Measurements from ENCODE around the gene ATP4B.
A peak's percentile ranks its signal among the peaks of the same experiment; 100 is the strongest.
"Not testable (repeated sequence)": the region's sequence is repeated elsewhere in the genome, so short reads cannot be mapped to it uniquely, and the experiment has no call there.

Gene ATP4B

DNA sequence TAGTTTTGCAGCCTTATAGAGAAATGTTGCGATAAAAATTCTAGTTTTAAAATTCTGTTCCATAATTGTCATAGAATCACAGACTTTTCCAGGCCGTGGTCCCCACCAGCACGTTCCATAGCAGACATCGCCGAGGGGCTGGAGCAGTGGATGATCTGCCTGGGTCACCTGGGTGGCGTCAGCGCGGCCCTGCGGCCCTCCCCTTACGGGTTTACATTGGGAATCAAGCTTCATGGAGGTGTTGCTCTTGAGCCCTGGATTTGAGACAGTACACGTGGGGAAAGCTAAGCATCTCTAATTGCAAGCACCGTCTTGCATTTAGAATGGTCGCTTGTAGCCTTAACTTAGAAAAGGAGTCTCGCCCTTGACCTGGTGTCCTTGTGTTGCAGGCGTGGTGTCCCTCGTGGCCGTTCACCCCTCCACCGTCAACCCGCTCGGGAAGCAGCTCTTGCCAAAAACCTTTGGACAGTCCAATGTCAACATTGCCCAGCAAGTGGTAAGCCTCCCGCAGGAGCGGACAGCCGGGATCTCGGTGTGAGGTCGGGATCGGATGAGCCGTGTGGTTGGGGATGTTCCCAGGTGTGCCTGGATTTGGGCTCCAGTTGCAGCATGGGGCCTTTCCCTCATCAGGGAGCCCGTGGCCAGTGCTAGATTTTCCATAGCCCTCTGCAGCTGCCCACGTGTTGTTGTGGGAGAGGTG lies 35.1 kb downstream of the ATP4B start:
- DNase-seq: no peak

DNA sequence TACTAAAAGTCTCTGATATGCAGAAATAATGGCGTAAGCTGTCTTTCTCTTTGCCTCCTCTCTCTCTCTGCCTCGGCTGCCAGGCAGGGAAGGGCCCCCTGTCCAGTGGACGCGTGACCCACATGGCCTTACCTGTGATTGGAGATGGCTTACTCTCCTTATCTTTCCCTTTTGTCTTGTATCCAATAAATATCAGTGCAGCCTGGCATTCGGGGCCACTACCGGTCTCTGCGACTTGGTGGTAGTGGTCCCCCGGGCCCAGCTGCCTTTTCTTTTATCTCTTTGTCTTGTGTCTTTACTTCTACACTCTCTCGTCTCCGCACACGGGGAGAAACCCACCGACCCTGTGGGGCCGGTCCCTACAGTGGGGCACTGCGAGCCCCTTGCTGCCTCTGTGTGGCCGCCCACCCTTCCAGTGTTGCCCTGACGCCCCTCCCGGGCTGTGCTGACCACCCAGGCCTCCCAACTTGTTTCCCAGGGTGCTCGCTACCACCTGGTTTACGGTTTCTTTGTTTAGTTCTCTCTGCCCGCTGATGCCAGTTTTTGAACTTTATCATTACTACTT lies 35.9 kb downstream of the ATP4B start:
- DNase-seq: not testable (repeated sequence)

DNA sequence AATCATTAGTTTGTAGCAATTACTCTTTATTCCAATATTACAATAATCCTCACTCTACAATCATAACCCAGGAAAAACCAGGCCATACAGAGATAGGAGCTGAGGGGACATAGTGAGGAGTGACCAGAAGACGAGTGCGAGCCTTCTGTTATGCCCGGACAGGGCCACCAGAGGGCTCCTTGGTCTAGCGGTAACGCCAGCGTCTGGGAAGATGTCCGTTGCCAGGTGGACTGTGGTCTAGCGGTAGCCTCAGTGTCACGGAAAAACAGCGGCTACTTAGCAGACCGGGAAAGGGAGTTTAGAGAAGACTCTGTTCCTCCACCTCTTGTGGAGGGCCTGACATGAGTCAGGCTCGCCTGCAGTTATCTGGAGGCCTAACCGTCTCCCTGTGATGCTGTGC lies 36.5 kb downstream of the ATP4B start:
- DNase-seq: peak; percentile 47

DNA sequence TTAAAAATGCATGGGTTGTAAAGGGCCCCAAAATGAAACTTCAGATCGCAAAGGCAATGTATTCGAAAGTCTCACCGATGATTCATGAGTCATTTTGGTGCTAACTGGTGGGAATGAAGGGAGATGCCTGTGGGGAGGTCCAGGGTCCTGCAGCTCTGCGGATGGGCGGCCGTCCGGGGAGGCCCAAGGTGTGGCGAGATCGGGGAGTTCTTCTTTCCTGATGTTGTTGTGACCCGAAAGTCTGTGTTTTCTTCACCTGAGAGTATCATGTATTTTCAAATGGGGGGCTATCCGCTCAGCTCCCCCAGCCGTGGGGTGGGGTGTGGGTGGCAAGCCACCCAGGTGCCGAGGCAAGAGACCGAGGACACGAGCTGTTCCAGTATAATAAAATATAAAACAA lies 37.0 kb downstream of the ATP4B start:
- DNase-seq: no peak

DNA sequence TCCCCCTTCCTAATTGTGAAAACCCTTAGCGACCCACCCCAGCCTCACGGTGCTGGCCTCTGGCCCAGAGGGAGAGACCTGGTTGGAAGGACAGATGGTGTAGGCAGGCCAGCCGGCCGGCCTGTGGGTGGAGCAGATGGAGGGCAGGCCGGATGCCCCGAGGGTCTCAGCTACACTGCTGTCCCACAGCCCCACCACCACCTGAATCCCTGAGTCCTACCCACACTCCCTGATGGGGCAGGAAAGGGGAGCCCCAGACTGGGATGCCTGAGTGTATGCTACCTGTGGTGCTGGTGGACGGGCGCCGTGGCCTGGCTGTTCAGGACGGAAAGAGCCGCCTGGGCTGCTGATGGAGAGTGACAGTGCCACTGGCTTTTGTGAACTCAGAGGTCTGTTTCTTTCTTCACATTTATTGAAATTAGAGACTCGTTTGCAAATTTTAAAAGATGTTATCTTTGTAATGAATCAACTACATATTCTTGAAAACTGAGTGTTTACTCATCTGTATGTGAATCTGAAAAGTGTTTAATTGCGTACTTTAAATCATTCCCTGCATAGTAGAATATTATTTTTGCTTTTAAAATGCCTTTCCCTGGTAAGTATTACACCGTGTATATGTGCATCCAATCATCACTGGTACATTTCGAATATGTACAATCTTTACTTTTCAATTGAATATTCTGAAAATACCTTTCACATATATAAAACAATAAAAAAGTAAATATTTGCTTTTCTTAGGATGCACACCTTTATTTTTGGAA lies 37.8 kb downstream of the ATP4B start:
- no peak for DNase-seq

DNA sequence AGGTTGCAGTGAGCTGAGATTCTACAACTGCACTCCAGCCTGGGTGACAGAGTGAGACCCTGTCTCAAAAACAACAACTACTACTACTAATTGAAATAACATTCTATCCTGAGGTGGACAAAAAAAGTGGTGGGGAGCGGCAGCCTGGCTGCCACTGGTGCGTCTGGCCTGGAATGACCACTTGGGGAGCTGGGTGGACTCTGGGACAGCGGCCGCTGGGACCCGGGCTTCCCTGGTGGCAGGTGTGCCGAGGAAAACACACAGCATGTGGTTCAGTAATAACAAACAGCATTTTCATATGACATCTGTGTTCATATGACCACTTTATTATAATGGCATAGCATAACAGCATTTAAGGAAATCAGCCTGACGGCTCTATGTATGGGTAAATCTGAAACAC lies 39.5 kb downstream of the ATP4B start:
- no peak for DNase-seq

DNA sequence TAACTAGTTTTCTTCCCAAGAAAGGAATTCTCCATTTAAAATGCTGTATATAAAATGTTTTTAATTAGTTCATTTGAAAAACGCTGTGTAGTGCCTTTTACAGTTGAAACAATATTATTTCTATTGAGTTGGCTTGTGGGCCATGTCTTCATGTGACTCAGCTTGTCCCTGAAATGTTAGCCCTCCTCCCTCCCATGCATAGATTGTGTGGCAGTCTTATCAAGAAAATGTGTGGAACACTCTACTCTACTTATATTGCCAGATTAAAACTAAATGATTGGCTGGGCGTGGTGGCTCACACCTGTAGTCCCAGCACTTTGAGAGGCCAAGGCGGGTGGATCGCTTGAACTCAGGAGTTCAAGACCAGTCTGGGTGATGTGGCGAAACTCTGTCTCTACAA lies 40.0 kb downstream of the ATP4B start:
- no peak for DNase-seq

DNA sequence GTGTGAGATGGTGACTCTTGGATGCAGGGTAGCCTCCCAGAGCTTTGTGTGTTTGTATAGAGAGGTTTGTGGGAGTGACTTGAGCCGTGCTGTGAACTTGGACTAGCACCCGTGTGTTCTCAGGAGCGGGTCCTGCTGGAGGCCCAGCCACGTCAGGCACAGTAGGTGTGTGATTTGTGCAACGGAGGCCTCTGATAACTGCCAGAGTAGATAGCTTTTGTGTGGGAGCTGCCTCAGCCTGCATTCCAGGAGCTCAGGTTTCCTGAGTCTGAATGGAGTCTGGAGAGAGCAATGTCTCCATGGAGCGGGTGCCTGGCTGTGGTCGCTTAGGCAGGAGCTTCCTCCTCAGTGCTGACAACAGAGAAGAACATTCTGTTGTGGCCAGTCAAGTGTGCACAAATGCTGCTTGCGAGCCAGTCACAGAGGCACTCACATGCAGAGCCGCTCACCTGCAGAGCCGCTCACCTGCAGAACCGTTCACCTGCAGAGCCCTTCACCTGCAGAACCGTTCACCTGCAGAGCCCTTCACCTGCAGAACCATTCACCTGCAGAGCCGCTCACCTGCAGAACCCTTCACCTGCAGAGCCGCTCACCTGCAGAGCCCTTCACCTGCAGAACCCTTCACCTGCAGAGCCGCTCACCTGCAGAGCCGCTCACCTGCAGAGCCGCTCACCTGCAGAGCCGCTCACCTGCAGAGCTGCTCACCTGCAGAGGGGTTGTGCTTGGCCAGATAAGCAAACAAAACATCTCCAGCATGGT lies 40.8 kb downstream of the ATP4B start:
- no peak for DNase-seq

DNA sequence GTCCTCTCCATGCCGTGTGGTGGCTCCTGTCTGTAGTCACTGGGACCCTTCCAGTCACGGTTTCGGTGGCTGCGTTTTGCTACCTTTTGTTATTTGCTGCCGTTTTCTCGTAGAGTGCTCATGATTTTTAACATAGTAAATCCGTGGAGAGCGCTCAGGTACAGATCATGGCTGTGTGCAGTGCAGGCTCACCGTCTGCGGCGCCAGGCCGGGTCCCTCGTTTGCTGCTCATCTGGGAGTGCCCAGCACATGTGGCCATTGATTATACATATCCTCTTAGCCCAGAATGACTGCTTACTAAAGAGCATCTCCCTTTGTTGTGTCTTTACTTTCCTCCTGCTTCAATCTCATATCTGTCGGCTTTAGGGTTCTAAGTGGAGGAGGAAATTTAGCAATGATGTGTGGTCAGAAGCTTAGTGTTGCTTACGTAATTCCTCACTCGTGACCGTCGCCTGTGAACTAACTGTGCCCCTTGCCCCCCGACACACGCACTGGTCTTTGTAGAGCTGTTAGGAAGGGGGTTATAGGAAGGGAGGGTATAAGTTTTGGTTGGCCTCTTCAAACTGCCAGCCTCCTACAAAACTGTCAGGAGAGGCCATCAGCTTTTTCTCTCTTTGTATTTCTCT lies 41.6 kb downstream of the ATP4B start:
- no peak for DNase-seq

DNA sequence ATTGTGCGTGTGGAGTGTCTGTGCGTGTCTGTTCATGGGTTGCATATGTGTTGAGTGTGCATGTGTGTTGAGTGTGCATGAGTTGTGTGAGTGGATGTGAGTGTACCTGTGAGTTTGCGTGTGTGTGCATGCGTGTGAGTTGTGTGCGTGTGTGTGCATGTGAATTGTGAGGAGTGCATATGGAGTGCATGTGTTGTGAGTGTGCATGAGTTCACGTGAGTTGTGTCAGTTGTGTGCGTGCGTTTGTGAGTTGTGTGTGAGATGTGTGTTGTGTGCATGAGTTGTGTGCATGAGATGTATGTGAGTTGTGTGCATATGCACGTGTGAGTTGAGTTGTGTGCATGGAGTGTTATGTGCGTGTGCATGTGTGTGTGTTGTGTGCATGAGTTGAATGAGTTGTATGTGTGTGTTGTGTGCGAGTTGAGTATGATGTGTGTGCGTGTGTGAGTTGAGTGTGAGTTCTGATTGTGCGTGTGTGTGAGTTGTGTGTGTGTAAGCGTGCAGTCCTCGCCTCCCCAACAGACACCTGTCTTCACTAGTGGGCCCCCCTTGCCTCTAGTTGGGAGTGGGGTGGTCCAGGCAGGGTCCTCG lies 44.1 kb downstream of the ATP4B start:
- no peak for DNase-seq

DNA sequence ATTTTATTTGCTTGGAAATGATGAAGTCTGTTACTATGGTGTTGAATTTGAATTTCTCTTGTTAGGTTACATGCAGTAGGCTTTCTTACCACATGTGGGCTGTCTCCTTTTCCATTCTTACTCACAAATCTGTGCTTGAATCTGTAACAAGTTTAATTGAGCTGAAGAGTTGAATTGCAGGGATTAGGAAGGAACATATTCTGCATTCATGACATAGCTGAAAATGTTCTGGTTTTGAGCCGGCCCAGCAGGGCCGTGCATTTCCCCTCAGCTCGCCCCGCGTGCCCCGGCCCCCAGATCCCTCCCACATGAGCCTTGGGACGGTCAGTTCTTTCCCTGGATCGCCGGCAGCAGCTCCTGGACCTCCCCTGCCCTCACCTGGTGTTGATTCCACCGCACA lies 45.4 kb downstream of the ATP4B start:
- DNase-seq: no peak

DNA sequence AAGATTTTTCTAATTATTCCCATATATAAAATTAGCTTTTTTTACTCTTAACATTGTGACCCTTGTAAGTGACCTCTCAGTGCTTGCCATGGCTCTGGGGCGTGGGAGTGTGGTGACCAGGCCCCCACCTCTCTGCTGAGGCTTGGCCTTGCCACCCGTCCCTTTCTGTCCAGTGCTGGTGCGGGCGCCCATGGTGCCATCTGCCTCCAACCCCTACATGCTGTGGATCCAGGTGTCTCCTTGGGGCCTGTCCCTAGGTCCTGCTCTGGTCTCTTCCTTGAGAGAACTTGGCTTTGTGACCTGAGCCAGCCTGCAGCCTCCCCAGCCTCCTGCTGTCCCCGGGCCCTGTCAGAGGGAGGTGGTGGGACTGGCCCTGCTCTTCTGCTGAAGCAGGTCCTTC lies 46.0 kb downstream of the ATP4B start:
- DNase-seq: no peak

DNA sequence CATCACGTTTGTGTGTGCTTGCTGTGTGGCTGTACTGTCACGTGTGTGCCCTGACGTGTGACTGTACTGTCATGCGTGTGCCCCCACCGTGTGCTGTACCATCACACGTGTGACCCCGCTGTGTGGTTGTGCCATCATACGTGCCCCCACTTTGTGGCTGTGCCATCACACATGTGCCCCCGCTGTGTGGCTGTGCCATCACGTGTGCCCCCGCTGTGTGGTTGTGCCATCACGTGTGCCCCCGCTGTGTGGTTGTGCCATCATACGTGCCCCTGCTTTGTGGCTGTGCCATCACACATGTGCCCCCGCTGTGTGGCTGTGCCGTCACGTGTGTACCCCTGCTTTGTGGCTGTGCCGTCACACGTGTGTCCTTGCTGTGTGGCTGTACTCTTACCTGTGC lies 47.7 kb downstream of the ATP4B start:
- no peak for DNase-seq

DNA sequence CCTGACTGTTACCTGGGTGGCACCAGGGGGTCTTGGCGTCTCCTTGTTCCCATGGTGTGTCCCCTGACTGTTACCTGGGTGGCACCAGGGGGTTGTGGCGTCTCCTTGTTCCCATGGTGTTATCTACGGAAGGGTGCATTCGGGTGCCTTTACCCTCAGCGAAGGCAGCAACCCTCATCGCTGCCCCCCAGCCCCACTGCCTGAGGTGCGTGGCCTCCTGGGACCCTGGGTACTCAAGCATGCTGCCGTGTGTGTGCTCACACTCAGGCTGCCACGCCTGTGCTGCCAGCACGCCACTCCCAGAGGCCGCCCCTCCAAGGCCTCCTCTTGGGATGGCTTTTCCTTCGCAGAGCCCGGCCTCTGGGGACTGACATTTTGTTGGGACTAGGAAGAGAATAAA lies 48.4 kb downstream of the ATP4B start:
- no peak for DNase-seq

DNA sequence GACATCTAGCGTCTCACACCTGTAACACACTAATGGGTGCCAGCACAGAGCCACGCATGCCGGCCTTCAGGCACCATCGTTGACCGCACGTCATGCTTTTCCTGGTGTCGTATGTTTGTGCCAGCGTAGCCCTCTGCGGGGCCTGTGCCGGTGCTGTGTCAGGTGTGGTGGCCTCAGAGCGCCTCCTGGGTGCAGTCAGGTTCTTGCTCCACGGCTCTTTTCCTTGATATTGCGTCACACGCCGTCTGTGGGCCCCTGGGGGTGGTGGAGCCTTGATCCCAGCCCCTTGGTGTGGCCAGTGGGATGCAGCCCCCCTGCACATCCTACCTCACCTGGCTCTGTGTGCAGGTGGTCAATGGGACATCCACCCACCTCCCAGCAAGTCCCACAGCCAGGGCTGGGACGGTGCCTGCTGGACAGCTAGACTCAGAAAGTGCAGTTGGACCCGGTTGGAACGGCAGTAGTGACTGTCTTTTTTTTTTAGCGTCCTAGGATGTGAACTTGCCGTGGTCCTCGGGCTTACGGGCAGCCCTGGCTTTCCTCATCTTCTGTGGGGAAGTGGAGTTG lies 48.9 kb downstream of the ATP4B start:
- DNase-seq: no peak

DNA sequence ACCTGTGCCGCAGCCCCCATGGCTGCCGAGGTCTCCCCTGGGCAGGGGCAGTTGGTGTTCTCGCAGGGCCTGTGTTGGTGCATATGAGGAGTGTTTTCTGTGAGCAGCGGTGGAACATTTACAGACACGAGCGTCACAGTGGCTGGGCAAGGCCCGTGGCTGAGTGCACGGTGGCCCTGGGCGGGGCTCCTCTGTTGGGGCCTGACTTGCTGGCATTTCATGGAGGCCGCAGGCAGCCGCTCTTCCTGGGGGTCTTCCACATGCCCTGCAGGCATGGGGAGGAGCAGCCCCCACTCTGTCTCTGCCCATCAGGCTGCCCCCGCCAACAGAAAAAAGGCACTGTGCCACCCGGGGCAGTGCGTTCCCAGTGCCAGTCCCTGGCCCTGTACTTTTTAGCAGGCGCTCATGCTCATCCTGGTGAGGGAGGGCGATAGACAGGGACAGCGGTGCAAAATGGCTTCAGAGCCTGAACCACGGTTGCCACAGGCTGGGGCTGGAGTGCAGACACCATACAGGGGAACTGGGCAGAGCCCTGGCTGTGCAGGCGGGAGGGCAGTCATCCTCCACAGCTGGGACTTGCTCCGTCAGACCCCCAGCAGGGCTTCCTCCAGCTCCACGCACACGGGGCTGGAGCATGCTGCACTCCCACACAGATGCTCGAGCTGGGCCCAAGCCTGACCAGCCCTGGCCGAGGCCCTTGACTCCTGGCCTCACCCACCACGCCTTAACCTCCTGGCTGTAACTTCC lies 49.9 kb downstream of the ATP4B start:
- DNase-seq: no peak

DNA sequence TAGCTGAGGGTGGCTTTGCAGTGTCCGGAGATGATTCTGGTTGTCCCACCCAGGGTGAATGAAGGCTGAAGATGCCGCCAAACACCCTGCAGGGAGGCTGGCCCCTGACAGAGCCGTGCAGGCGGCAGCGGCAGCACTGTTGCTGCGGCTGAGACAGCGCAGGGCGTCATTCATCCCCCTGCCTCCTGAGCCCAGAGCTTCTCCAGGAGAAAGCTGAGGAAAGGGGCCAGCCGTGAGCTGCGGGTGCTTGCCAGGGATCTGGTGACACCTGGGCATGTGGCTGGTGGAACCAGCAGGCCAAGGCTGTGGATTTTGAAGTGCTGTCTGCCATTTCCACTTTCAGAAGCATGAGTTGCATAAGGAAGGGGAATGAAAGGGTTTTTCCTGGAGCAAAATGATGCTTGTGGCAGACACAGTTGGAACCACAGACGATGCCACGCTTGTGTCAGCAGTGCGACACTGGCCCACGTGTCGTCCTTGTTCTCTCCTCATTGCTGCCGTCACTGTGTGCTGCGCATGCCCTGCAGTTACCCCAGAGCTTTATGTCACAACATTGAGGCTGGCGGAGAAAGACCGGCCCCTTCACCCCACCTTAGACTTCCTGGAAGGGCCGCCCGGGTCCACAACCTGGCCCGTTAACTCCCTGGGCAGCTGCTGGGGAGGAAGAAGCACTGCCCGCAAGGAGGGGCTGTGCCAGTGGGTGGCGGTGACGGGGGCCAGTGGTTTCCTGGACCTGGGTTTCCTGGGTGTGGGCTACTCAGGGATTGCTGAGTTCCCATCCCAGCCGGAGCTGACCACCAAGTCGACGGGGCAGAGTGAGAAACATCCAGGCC lies 50.7 kb downstream of the ATP4B start:
- no peak for DNase-seq

DNA sequence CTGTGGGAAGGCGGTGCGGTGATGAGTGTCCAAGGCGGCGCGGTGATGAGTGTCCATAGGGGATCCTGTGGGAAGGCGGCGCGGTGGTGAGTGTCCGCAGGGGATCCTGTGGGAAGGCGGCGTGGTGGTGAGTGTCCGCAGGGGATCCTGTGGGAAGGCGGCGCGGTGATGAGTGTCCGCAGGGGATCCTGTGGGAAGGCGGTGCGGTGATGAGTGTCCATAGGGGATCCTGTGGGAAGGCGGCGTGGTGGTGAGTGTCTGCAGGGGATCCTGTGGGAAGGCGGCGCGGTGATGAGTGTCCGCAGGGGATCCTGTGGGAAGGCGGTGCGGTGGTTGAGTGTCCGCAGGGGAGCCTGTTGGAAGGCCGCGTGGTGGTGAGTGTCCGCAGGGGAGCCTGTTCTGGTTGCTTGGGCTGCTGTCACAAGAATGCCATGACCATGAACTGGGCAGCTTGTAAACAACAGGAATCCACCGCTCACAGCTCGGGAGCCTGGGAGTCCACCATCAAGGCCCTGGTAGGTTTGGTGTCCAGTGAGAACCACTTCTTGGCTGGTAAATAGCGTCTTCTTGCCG lies 52.0 kb downstream of the ATP4B start:
- DNase-seq: no peak

DNA sequence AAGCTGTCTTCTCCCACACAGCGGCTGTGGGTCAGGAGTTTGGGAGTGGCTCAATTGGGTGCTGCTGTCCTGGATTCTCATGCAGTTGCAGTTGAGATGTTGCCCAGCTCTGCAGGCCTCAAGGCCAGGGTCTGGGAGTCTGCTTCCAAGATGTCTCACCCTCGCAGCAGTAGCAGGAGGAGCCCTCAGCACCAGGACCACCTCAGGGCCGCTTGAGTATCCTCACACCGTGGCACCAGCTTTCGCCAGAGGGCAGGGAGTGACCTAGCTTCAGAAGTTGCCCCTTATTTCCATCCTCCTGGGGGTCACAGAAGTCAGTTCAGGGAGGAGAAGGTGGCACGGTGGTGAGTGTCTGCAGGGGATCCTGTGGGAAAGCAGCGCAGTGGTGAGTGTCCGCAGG lies 52.5 kb downstream of the ATP4B start:
- DNase-seq: no peak

DNA sequence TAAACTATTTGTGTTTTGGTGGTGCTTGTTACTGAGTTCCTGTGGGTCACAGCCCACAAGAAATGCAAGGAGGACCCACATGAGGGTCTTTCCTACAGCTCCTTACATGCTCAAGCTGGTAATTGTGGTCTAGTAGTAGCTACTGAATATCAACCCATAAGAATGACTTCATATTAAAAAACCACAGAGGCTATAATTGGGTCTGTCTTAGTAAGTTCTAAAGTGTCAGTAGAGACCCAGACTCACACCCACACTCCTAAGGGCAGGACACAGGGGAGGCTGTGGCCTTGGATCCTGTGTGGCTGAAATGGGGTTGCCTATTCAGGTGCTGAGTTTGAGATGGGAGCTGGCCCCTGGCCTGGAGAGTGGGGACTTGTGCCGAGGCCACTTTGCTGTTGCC lies 53.8 kb downstream of the ATP4B start:
- DNase-seq: no peak
